ENCODE data around the gene PELI1. TPM values are rescaled to one million over a fixed set of nuclear protein-coding genes. Genes with fewer than 3 reads are reported as not detected.
"Not testable (repeated sequence)": the region's sequence is repeated elsewhere in the genome, so short reads cannot be mapped to it uniquely, and the experiment has no call there.

Gene PELI1
- total and polyA plus RNA-seq, 2 donors (not counting 1 experiment from before 2014, with no cell fraction given) = 5.9 to 7.7 TPM

DNA sequence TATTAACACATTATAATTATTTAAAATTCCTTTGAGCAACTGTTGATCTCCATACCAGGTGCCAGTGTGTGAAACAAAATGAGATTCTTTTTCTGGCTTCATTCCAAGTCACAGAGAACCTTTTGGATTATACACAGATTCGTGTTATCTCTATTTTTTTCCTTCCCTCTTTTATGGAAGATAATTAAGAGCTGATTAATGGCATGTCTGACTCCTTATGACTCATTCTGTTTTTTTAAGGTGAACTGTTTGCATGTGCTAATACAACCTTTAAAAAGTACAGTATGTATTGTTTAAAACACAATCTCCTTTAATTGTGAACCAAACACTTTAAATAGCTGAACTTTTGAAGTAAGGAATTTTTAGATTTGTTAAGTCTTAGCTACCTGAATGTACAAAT lies 39.3 kb downstream of the PELI1 start:
- H3K27ac ChIP-seq (ENCODE audit: insufficient read depth, low read length) = no peak overlapping the region
- no peak overlapping the region for H3K4me2 ChIP-seq (ENCODE audit: extremely low read depth, insufficient read depth, low read length)
- no peak overlapping the region for H2AFZ ChIP-seq (ENCODE audit: low read length)
- no peaks in the 10 kb centered on the region for H3K4me1 ChIP-seq (ENCODE audit: control insufficient read depth, extremely low read depth, insufficient read depth, low read length)
- no peaks in the 10 kb centered on the region for H3K9me3 ChIP-seq (ENCODE audit: control insufficient read depth, insufficient read depth, low read depth, low read length)
- DNase-seq (ENCODE audit: low read depth in 2 of 2) = peak in 1 of 2 donors; percentile 50
- H3K36me3 ChIP-seq (ENCODE audit: control insufficient read depth, insufficient read depth, low read length) = no peaks in the 10 kb centered on the region
- H3K27me3 ChIP-seq (ENCODE audit: control insufficient read depth, insufficient read depth, low read length) = no peaks in the 10 kb centered on the region
- no peak for TF ChIP-seq EZH2 (IDR thresholded peaks at IDR 0.05; ENCODE audit: low read length, missing control alignments)
- TF ChIP-seq, protein P1, sequence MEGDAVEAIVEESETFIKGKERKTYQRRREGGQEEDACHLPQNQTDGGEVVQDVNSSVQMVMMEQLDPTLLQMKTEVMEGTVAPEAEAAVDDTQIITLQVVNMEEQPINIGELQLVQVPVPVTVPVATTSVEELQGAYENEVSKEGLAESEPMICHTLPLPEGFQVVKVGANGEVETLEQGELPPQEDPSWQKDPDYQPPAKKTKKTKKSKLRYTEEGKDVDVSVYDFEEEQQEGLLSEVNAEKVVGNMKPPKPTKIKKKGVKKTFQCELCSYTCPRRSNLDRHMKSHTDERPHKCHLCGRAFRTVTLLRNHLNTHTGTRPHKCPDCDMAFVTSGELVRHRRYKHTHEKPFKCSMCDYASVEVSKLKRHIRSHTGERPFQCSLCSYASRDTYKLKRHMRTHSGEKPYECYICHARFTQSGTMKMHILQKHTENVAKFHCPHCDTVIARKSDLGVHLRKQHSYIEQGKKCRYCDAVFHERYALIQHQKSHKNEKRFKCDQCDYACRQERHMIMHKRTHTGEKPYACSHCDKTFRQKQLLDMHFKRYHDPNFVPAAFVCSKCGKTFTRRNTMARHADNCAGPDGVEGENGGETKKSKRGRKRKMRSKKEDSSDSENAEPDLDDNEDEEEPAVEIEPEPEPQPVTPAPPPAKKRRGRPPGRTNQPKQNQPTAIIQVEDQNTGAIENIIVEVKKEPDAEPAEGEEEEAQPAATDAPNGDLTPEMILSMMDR (conservative IDR thresholded peaks at IDR 0.05 in 1 of 2, IDR thresholded peaks at IDR 0.05 in 1 of 2; ENCODE audit: low read depth in 1 of 2, low read length in 2 of 2) = no peak
- no peak overlapping the region for H3K4me3 ChIP-seq (replicated peaks in 1 of 4; ENCODE audit: control extremely low read depth in 1 of 4, insufficient read depth in 1 of 4, low read depth in 3 of 4, low read length in 4 of 4)
- no peak overlapping the region for H3K9ac ChIP-seq (ENCODE audit: insufficient read depth, low read length)
- no peaks in the 10 kb centered on the region for H4K20me1 ChIP-seq (ENCODE audit: control insufficient read depth, extremely low read depth, insufficient read depth, low read length)
- H3K79me2 ChIP-seq (ENCODE audit: control insufficient read depth, insufficient read depth, low read length) = no peaks in the 10 kb centered on the region

DNA sequence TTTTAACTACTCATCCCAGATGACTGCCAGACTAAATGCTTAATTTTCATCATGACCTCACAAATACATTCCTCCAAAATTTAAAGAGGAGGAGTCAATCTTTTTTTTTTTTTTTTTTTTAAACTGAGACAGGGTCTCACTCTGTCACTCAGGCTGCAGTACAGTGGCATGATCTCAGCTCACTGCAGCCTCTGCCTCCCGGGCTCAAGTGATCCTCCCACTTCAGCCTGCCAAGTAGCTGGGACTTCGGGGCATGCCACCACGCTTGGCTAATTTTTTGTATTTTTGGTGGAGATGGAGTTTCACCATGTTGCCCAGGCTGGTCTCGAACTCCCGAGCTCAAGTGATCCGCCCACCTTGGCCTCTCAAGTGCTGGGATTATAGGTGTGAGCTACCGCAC lies 41.5 kb downstream of the PELI1 start:
- H3K9me3 ChIP-seq (ENCODE audit: control insufficient read depth, insufficient read depth, low read depth, low read length); H3K27ac ChIP-seq (ENCODE audit: insufficient read depth, low read length); H3K27me3 ChIP-seq (ENCODE audit: control insufficient read depth, insufficient read depth, low read length); H3K4me3 ChIP-seq (replicated peaks in 1 of 4; ENCODE audit: control extremely low read depth in 1 of 4, insufficient read depth in 1 of 4, low read depth in 3 of 4, low read length in 4 of 4); H3K36me3 ChIP-seq (ENCODE audit: control insufficient read depth, insufficient read depth, low read length); H3K4me1 ChIP-seq (ENCODE audit: control insufficient read depth, extremely low read depth, insufficient read depth, low read length); H3K4me2 ChIP-seq (ENCODE audit: extremely low read depth, insufficient read depth, low read length); H4K20me1 ChIP-seq (ENCODE audit: control insufficient read depth, extremely low read depth, insufficient read depth, low read length); H3K9ac ChIP-seq (ENCODE audit: insufficient read depth, low read length); H3K79me2 ChIP-seq (ENCODE audit: control insufficient read depth, insufficient read depth, low read length); H2AFZ ChIP-seq (ENCODE audit: low read length); DNase-seq (ENCODE audit: low read depth in 2 of 2): not testable (repeated sequence)

DNA sequence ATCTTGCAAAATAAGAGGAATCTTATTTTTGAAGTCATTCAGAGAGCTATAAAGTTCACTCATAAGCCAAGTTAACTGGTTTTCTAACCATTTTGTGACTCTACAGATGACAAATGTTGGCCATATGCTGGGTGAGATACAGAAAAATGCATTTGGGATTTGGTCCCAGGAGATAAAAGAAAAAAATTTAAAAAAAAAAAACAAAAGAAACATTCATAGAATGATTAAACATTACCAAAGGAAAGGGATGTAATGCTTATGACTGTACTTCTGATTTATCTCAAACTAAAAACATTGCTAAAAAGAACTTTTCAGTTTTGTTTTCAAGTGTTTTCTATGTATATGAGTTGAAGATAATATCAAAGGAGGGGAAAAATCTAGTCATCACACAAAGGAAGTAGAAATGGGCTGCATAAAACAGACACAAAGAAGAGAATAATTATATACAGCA lies 43.1 kb downstream of the PELI1 start:
- no peaks in the 10 kb centered on the region for H3K4me1 ChIP-seq (ENCODE audit: control insufficient read depth, extremely low read depth, insufficient read depth, low read length)
- H3K27ac ChIP-seq (ENCODE audit: insufficient read depth, low read length) = no peak overlapping the region
- H3K4me2 ChIP-seq (ENCODE audit: extremely low read depth, insufficient read depth, low read length) = no peak overlapping the region
- H3K4me3 ChIP-seq (replicated peaks in 1 of 4; ENCODE audit: control extremely low read depth in 1 of 4, insufficient read depth in 1 of 4, low read depth in 3 of 4, low read length in 4 of 4) = no peak overlapping the region
- no peaks in the 10 kb centered on the region for H4K20me1 ChIP-seq (ENCODE audit: control insufficient read depth, extremely low read depth, insufficient read depth, low read length)
- H3K27me3 ChIP-seq (ENCODE audit: control insufficient read depth, insufficient read depth, low read length) = no peaks in the 10 kb centered on the region
- no peaks in the 10 kb centered on the region for H3K79me2 ChIP-seq (ENCODE audit: control insufficient read depth, insufficient read depth, low read length)
- H2AFZ ChIP-seq (ENCODE audit: low read length) = no peak overlapping the region
- no peaks in the 10 kb centered on the region for H3K9me3 ChIP-seq (ENCODE audit: control insufficient read depth, insufficient read depth, low read depth, low read length)
- TF ChIP-seq EZH2 (IDR thresholded peaks at IDR 0.05; ENCODE audit: low read length, missing control alignments) = no peak
- TF ChIP-seq, protein P1 (conservative IDR thresholded peaks at IDR 0.05 in 1 of 2, IDR thresholded peaks at IDR 0.05 in 1 of 2; ENCODE audit: low read depth in 1 of 2, low read length in 2 of 2) = no peak
- no peaks in the 10 kb centered on the region for H3K36me3 ChIP-seq (ENCODE audit: control insufficient read depth, insufficient read depth, low read length)
- DNase-seq (ENCODE audit: low read depth in 2 of 2) = peak; percentile 5 to 87
- H3K9ac ChIP-seq (ENCODE audit: insufficient read depth, low read length) = no peak overlapping the region

DNA sequence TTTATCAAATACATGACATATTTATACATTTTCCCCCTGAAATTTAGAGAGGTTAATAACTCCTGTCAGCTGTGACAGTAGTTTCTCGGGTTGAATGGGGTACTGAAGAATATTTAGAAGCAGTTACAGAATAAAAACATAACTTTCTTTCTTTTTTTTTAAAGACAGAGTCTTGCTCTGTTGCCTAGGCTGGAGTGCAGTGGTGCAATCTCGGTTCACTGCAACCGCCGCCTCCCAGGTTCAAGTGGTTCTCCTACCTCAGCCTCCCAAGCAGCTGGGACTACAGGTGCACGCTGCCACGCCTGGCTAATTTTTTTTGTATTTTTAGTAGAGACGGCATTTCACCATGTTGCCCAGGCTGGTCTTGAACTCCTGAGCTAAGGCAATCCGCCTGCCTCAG lies 43.6 kb downstream of the PELI1 start:
- H3K9ac ChIP-seq (ENCODE audit: insufficient read depth, low read length); H3K9me3 ChIP-seq (ENCODE audit: control insufficient read depth, insufficient read depth, low read depth, low read length); H2AFZ ChIP-seq (ENCODE audit: low read length); H3K4me1 ChIP-seq (ENCODE audit: control insufficient read depth, extremely low read depth, insufficient read depth, low read length); H3K4me3 ChIP-seq (replicated peaks in 1 of 4; ENCODE audit: control extremely low read depth in 1 of 4, insufficient read depth in 1 of 4, low read depth in 3 of 4, low read length in 4 of 4); H3K27me3 ChIP-seq (ENCODE audit: control insufficient read depth, insufficient read depth, low read length); H3K27ac ChIP-seq (ENCODE audit: insufficient read depth, low read length); H3K36me3 ChIP-seq (ENCODE audit: control insufficient read depth, insufficient read depth, low read length); H4K20me1 ChIP-seq (ENCODE audit: control insufficient read depth, extremely low read depth, insufficient read depth, low read length); H3K4me2 ChIP-seq (ENCODE audit: extremely low read depth, insufficient read depth, low read length); H3K79me2 ChIP-seq (ENCODE audit: control insufficient read depth, insufficient read depth, low read length); DNase-seq (ENCODE audit: low read depth in 2 of 2): not testable (repeated sequence)

Data from fibroblast of lung (primary cell).